ENCODE data around the gene SORBS1.

The SORBS1 gene

DNA sequence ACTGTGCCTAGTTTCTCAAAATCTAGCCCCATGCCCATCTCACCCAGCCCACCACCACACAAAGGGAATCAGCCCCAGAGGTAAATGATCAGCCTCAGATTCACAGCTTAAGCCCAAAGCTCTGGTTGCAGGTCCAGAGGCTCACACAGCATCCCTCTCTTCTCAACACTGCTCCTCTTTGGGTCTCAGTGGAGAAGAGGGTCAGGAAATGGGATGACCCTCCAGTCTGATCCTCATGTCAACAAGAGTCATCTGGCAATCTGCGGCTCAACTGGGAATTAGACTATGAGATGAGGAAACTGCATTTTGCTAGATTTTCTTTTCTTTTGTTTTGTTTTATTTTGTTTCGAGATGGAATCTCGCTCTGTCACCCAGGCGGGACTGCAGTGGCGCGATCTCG lies 144.2 kb downstream of the SORBS1 start:
- TF ChIP-seq ARNTL (CRISPR knock-in tag; IDR thresholded peaks at IDR 0.05; ENCODE audit: borderline replicate concordance, low read depth) = no peak
- TF ChIP-seq, protein P1, sequence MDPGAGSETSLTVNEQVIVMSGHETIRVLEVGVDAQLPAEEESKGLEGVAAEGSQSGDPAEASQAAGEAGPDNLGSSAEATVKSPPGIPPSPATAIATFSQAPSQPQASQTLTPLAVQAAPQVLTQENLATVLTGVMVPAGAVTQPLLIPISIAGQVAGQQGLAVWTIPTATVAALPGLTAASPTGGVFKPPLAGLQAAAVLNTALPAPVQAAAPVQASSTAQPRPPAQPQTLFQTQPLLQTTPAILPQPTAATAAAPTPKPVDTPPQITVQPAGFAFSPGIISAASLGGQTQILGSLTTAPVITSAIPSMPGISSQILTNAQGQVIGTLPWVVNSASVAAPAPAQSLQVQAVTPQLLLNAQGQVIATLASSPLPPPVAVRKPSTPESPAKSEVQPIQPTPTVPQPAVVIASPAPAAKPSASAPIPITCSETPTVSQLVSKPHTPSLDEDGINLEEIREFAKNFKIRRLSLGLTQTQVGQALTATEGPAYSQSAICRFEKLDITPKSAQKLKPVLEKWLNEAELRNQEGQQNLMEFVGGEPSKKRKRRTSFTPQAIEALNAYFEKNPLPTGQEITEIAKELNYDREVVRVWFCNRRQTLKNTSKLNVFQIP (CRISPR knock-in tag; IDR thresholded peaks at IDR 0.05; ENCODE audit: borderline replicate concordance, low read depth) = no peak
- TF ChIP-seq ESRRG (CRISPR knock-in tag; IDR thresholded peaks at IDR 0.05) = no peak
- TF ChIP-seq, protein P2, sequence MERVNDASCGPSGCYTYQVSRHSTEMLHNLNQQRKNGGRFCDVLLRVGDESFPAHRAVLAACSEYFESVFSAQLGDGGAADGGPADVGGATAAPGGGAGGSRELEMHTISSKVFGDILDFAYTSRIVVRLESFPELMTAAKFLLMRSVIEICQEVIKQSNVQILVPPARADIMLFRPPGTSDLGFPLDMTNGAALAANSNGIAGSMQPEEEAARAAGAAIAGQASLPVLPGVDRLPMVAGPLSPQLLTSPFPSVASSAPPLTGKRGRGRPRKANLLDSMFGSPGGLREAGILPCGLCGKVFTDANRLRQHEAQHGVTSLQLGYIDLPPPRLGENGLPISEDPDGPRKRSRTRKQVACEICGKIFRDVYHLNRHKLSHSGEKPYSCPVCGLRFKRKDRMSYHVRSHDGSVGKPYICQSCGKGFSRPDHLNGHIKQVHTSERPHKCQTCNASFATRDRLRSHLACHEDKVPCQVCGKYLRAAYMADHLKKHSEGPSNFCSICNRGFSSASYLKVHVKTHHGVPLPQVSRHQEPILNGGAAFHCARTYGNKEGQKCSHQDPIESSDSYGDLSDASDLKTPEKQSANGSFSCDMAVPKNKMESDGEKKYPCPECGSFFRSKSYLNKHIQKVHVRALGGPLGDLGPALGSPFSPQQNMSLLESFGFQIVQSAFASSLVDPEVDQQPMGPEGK (CRISPR knock-in tag; IDR thresholded peaks at IDR 0.05; ENCODE audit: borderline replicate concordance) = no peak
- TF ChIP-seq TOX (CRISPR knock-in tag; IDR thresholded peaks at IDR 0.05; ENCODE audit: borderline replicate concordance) = no peak
- no peak for TF ChIP-seq GLIS3 (CRISPR knock-in tag; IDR thresholded peaks at IDR 0.05)
- TF ChIP-seq TSHZ2 (CRISPR knock-in tag; IDR thresholded peaks at IDR 0.05) = no peak
- TF ChIP-seq SNAI2 (CRISPR knock-in tag; IDR thresholded peaks at IDR 0.05) = no peak
- TF ChIP-seq, protein P3, sequence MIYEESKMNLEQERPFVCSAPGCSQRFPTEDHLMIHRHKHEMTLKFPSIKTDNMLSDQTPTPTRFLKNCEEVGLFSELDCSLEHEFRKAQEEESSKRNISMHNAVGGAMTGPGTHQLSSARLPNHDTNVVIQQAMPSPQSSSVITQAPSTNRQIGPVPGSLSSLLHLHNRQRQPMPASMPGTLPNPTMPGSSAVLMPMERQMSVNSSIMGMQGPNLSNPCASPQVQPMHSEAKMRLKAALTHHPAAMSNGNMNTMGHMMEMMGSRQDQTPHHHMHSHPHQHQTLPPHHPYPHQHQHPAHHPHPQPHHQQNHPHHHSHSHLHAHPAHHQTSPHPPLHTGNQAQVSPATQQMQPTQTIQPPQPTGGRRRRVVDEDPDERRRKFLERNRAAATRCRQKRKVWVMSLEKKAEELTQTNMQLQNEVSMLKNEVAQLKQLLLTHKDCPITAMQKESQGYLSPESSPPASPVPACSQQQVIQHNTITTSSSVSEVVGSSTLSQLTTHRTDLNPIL (CRISPR knock-in tag; IDR thresholded peaks at IDR 0.05; ENCODE audit: low read depth) = no peak
- no peak for TF ChIP-seq ZFP3 (CRISPR knock-in tag; IDR thresholded peaks at IDR 0.05)
- TF ChIP-seq BACH2 (CRISPR knock-in tag; IDR thresholded peaks at IDR 0.05; ENCODE audit: borderline replicate concordance) = no peak
- TF ChIP-seq ZFP30 (CRISPR knock-in tag; IDR thresholded peaks at IDR 0.05) = no peak
- no peak for TF ChIP-seq ISL1 (CRISPR knock-in tag; IDR thresholded peaks at IDR 0.05)
- TF ChIP-seq CSDC2 (CRISPR knock-in tag; IDR thresholded peaks at IDR 0.05) = no peak
- no peak for TF ChIP-seq ZNF8 (CRISPR knock-in tag; IDR thresholded peaks at IDR 0.05)

GRCh38 chr10:95416270-95416669 lies 144.9 kb downstream of the SORBS1 start:
- no peak for ATAC-seq
- TF ChIP-seq ESRRG (CRISPR knock-in tag; IDR thresholded peaks at IDR 0.05) (no peak), ZNF70 (CRISPR knock-in tag; IDR thresholded peaks at IDR 0.05) (no peak)

More for the DNA sequence above, 144.2 kb downstream of the SORBS1 start:
- no peak for ATAC-seq

GRCh38 chr10:95415621-95416031 lies 145.5 kb downstream of the SORBS1 start:
- TF ChIP-seq ZC3H10 (CRISPR knock-in tag; IDR thresholded peaks at IDR 0.05) (no peak), ZNF8 (CRISPR knock-in tag; IDR thresholded peaks at IDR 0.05) (no peak), OSR1 (CRISPR knock-in tag; IDR thresholded peaks at IDR 0.05) (no peak), ESRRG (CRISPR knock-in tag; IDR thresholded peaks at IDR 0.05) (no peak), TSHZ2 (CRISPR knock-in tag; IDR thresholded peaks at IDR 0.05) (no peak), ZFP30 (CRISPR knock-in tag; IDR thresholded peaks at IDR 0.05) (no peak), TCF4 (CRISPR knock-in tag; IDR thresholded peaks at IDR 0.05; ENCODE audit: borderline replicate concordance) (no peak), ZNF565 (CRISPR knock-in tag; conservative IDR thresholded peaks at IDR 0.05; ENCODE audit: low read depth) (no peak), ZNF70 (CRISPR knock-in tag; IDR thresholded peaks at IDR 0.05) (no peak), RARB (CRISPR knock-in tag; IDR thresholded peaks at IDR 0.05) (no peak), CSDC2 (CRISPR knock-in tag; IDR thresholded peaks at IDR 0.05) (no peak), TOX (CRISPR knock-in tag; IDR thresholded peaks at IDR 0.05; ENCODE audit: borderline replicate concordance) (no peak)
- TF ChIP-seq, protein P2 (CRISPR knock-in tag; IDR thresholded peaks at IDR 0.05; ENCODE audit: borderline replicate concordance) = no peak
- TF ChIP-seq, protein P1 (CRISPR knock-in tag; IDR thresholded peaks at IDR 0.05; ENCODE audit: borderline replicate concordance, low read depth) = no peak
- no peak for ATAC-seq

Measured in SK-N-SH treated with all-trans-retinoic acid at 6 μM for 48 hours (cell line).